ENCODE results near the gene KIN. TPM values are rescaled to one million over a fixed set of nuclear protein-coding genes. Genes with fewer than 3 reads are reported as not detected.

Gene KIN
- total RNA-seq, 6 donors from 2014 or later = 5.9 to 14.7 (median 9.5) TPM

- Histone ChIP-seq H3K4me1 (no peaks in the 10 kb centered on the region), H3K36me3 (no peaks in the 10 kb centered on the region), H3K27me3 (no peaks in the 10 kb centered on the region), H3K4me3 (no peak overlapping the region), H3K9me3 (no peaks in the 10 kb centered on the region), H3K27ac (no peak overlapping the region)
- ATAC-seq (ENCODE audit: low FRiP score in 2 of 2) = no peak
- no peak for DNase-seq
- no peak for TF ChIP-seq POLR2A (IDR thresholded peaks at IDR 0.05)
- no peak for TF ChIP-seq EP300 (IDR thresholded peaks at IDR 0.05)
- TF ChIP-seq CTCF (IDR thresholded peaks at IDR 0.05) = no peak
- no peak for TF ChIP-seq POLR2AphosphoS5 (IDR thresholded peaks at IDR 0.05)
- 40 to 44% methylated on average over 4 of the region's 4 CpGs for WGBS, 2 donors
These were observed 80.7 kb downstream of the KIN start for GRCh38 chr10:7707102-7707501.

GRCh38 chr10:7706534-7707073 lies 81.2 kb downstream of the KIN start:
- TF ChIP-seq POLR2A (IDR thresholded peaks at IDR 0.05) (no peak), CTCF (IDR thresholded peaks at IDR 0.05) (no peak), EP300 (IDR thresholded peaks at IDR 0.05) (no peak), POLR2AphosphoS5 (IDR thresholded peaks at IDR 0.05) (no peak)
- Histone ChIP-seq H3K4me1 (no peaks in the 10 kb centered on the region), H3K36me3 (no peaks in the 10 kb centered on the region), H3K9me3 (no peaks in the 10 kb centered on the region), H3K4me3 (no peak overlapping the region), H3K27me3 (no peaks in the 10 kb centered on the region), H3K27ac (no peak overlapping the region)
- DNase-seq (no peak), ATAC-seq (ENCODE audit: low FRiP score in 2 of 2) (no peak)
- 74 to 77% methylated on average over 4 of the region's 4 CpGs for WGBS, 2 donors

GRCh38 chr10:7705341-7705740 lies 82.5 kb downstream of the KIN start:
- DNase-seq = no peak
- no peaks in the 10 kb centered on the region for H3K27me3 ChIP-seq
- no peak overlapping the region for H3K27ac ChIP-seq
- no peaks in the 10 kb centered on the region for H3K9me3 ChIP-seq
- WGBS, 2 donors = 78 to 83% methylated on average over 3 of the region's 3 CpGs
- TF ChIP-seq POLR2A (IDR thresholded peaks at IDR 0.05) (no peak), CTCF (IDR thresholded peaks at IDR 0.05) (no peak), EP300 (IDR thresholded peaks at IDR 0.05) (no peak)
- H3K4me1 ChIP-seq = no peaks in the 10 kb centered on the region
- no peaks in the 10 kb centered on the region for H3K36me3 ChIP-seq
- no peak overlapping the region for H3K4me3 ChIP-seq
- ATAC-seq (ENCODE audit: low FRiP score in 2 of 2) = no peak

GRCh38 chr10:7704071-7705016 lies 83.4 kb downstream of the KIN start:
- Histone ChIP-seq H3K27ac (no peak overlapping the region), H3K9me3 (no peaks in the 10 kb centered on the region), H3K27me3 (no peaks in the 10 kb centered on the region), H3K4me3 (no peak overlapping the region), H3K36me3 (no peaks in the 10 kb centered on the region), H3K4me1 (no peaks in the 10 kb centered on the region)
- DNase-seq (no peak), ATAC-seq (ENCODE audit: low FRiP score in 2 of 2) (no peak)
- TF ChIP-seq POLR2AphosphoS5 (IDR thresholded peaks at IDR 0.05) (no peak), POLR2A (IDR thresholded peaks at IDR 0.05) (no peak), EP300 (IDR thresholded peaks at IDR 0.05) (no peak), CTCF (IDR thresholded peaks at IDR 0.05) (no peak)
- WGBS, 2 donors = 76 to 84% methylated on average over 8 of the region's 8 CpGs
